ENCODE results near the gene STPG1. TPM values are rescaled to one million over a fixed set of nuclear protein-coding genes. Genes with fewer than 3 reads are reported as not detected.

STPG1 gene
- polyA plus RNA-seq, 3 donors, result 10.6 to 12.1 (median 11.8) TPM

- no peak for DNase-seq (ENCODE audit: extremely low read depth in 1 of 11, low read depth in 9 of 11, low spot score in 4 of 11)
Observed at GRCh38 chr1:24411963-24412362, 1.6 kb downstream of the STPG1 start.

- DNase-seq (ENCODE audit: extremely low read depth in 1 of 11, low read depth in 9 of 11, low spot score in 4 of 11), result no peak
Observed at GRCh38 chr1:24410750-24411149, 2.8 kb downstream of the STPG1 start.

- DNase-seq (ENCODE audit: extremely low read depth in 1 of 11, low read depth in 9 of 11, low spot score in 4 of 11), result no peak
Observed at GRCh38 chr1:24409535-24409934, 4.0 kb downstream of the STPG1 start.

GRCh38 chr1:24406788-24407187 lies 6.8 kb downstream of the STPG1 start:
- DNase-seq (ENCODE audit: extremely low read depth in 1 of 11, low read depth in 9 of 11, low spot score in 4 of 11), result no peak

- DNase-seq (ENCODE audit: extremely low read depth in 1 of 11, low read depth in 9 of 11, low spot score in 4 of 11), result no peak
Observed at GRCh38 chr1:24403806-24404205, 9.8 kb downstream of the STPG1 start.

GRCh38 chr1:24400065-24400464 lies 13.5 kb downstream of the STPG1 start:
- no peak for DNase-seq (ENCODE audit: extremely low read depth in 1 of 11, low read depth in 9 of 11, low spot score in 4 of 11)

- no peak for DNase-seq (ENCODE audit: extremely low read depth in 1 of 11, low read depth in 9 of 11, low spot score in 4 of 11)
Observed at GRCh38 chr1:24393892-24394291, 19.7 kb downstream of the STPG1 start.

- no peak for DNase-seq (ENCODE audit: extremely low read depth in 1 of 11, low read depth in 9 of 11, low spot score in 4 of 11)
Observed at GRCh38 chr1:24392982-24393650, 20.5 kb downstream of the STPG1 start.

- DNase-seq (ENCODE audit: extremely low read depth in 1 of 11, low read depth in 9 of 11, low spot score in 4 of 11), result no peak
Observed at GRCh38 chr1:24392604-24392946, 21.0 kb downstream of the STPG1 start.

- peak in 1 of 11 donors; percentile 41 for DNase-seq (ENCODE audit: extremely low read depth in 1 of 11, low read depth in 9 of 11, low spot score in 4 of 11)
Observed at GRCh38 chr1:24391882-24392603, 21.5 kb downstream of the STPG1 start.

- DNase-seq (ENCODE audit: extremely low read depth in 1 of 11, low read depth in 9 of 11, low spot score in 4 of 11), result peak in 6 of 11 donors; percentile 55 to 74 (median 62)
Observed at GRCh38 chr1:24390924-24391782, 22.4 kb downstream of the STPG1 start.

- DNase-seq (ENCODE audit: extremely low read depth in 1 of 11, low read depth in 9 of 11, low spot score in 4 of 11), result no peak
Observed at GRCh38 chr1:24389231-24389678, 24.3 kb downstream of the STPG1 start.

GRCh38 chr1:24388331-24388885 lies 25.2 kb downstream of the STPG1 start:
- no peak for DNase-seq (ENCODE audit: extremely low read depth in 1 of 11, low read depth in 9 of 11, low spot score in 4 of 11)

GRCh38 chr1:24387636-24388175 lies 25.9 kb downstream of the STPG1 start:
- DNase-seq (ENCODE audit: extremely low read depth in 1 of 11, low read depth in 9 of 11, low spot score in 4 of 11), result no peak

GRCh38 chr1:24386931-24387330 lies 26.7 kb downstream of the STPG1 start:
- DNase-seq (ENCODE audit: extremely low read depth in 1 of 11, low read depth in 9 of 11, low spot score in 4 of 11), result no peak

GRCh38 chr1:24386241-24386640 lies 27.3 kb downstream of the STPG1 start:
- DNase-seq (ENCODE audit: extremely low read depth in 1 of 11, low read depth in 9 of 11, low spot score in 4 of 11), result no peak

- DNase-seq (ENCODE audit: extremely low read depth in 1 of 11, low read depth in 9 of 11, low spot score in 4 of 11), result no peak
Observed at GRCh38 chr1:24385160-24385940, 28.2 kb downstream of the STPG1 start.

GRCh38 chr1:24384251-24385090 lies 29.1 kb downstream of the STPG1 start:
- DNase-seq (ENCODE audit: extremely low read depth in 1 of 11, low read depth in 9 of 11, low spot score in 4 of 11), result no peak
